Activated T-helper 1 cell treated with anti-CD3 and anti-CD28 coated beads, Interleukin-12 subunit alpha, Interleukin-12 subunit beta, Interleukin-2, Interleukin-4 antibody, amounts not matched to agents 30 ng/mL and 10 ng/mL and 1 ng/mL, durations not matched to agents 14 hours and 24 hours and 36 hours (primary cell): ENCODE data around the gene FRZB. TPM values are rescaled to one million over a fixed set of nuclear protein-coding genes. Genes with fewer than 3 reads are reported as not detected.

ENCODE experiments used
- DNase-seq: peaks from one replicate; pipeline ENCODE4 v3.0.0; 2021; ENCODE audit warnings: low spot score
- H3K27ac Mint-ChIP-seq: one replicate; pipeline ENCODE4 v1.8.0; 2021; ENCODE audit warnings: mild to moderate bottlenecking, mixed read lengths
- H3K27me3 Mint-ChIP-seq: one replicate; pipeline ENCODE4 v1.8.0; 2022; ENCODE audit warnings: mild to moderate bottlenecking, moderate library complexity, mixed read lengths; ENCODE audit not compliant: insufficient read depth
- H3K36me3 Mint-ChIP-seq: one replicate; pipeline ENCODE4 v1.8.0; 2021; ENCODE audit warnings: low read depth, mixed read lengths
- H3K4me1 Mint-ChIP-seq: one replicate; pipeline ENCODE4 v1.8.0; 2021; ENCODE audit warnings: low read depth, mixed read lengths
- H3K4me3 Mint-ChIP-seq: one replicate; pipeline ENCODE4 v1.8.0; 2021; ENCODE audit warnings: mild to moderate bottlenecking, moderate library complexity, mixed read lengths
- H3K9me3 Mint-ChIP-seq: one replicate; pipeline ENCODE4 v1.8.0; 2021; ENCODE audit warnings: mixed read lengths
- intact Hi-C: fragments of 100-400 bp; cut with micrococcal nuclease; formaldehyde crosslinking; loops from one replicate; pipeline ENCODE4 v1.15.1; 2024
- total RNA-seq: library from RNA; stranded (reverse); gene quantifications from 2 replicates; pipeline ENCODE4 v1.2.3, GENCODE V29; 2022

FRZB gene
- total RNA-seq, 1 donor from 2014 or later, result not detected

DNA sequence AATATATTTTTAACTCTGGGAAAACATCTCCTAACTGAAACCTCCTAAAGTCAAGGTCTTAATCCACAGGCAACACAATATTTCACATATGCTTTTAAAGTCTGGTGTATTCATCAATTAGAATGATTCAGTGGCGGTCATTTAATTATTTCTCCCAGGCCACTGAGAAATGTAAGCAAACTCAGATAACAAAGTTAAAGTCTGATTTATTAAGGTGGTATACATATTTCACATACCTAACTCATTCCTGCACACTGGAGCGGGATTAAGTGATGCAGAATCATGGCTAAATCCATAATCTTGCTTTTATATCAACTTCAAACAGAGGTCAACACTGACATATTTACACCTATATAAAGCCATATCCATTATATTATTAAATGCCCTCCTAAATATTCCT is 43.7 kb downstream of the FRZB start:
- intact Hi-C loops, result no loop called here
- H3K36me3 Mint-ChIP-seq, result no peaks in the 10 kb centered on the region
- H3K4me3 Mint-ChIP-seq, result no peak overlapping the region

DNA sequence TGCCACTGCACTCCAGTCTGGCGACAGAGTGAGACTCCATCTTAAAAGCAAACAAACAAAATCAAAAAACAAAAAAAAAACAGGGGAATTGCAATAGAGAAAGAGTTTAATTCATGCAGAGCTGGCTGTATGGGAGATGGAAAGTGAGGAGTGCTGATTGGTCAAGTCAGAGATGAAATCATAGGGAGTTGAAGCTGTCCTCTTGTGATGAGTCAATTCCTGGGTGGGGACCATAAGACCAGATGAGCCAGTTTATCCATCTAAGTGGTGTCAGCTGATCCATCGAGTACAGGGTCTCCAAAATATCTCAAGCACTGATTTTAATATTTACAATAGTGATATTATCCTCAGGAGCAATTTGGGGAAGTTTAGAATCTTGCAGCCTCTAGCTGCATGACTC is 45.3 kb downstream of the FRZB start:
- no peaks in the 10 kb centered on the region for H3K36me3 Mint-ChIP-seq
- no peak overlapping the region for H3K4me3 Mint-ChIP-seq
- no peaks in the 10 kb centered on the region for H3K9me3 Mint-ChIP-seq
- H3K4me1 Mint-ChIP-seq, result no peaks in the 10 kb centered on the region
- peaks cover 24% of the 10 kb centered on the region for H3K27me3 Mint-ChIP-seq
- H3K27ac Mint-ChIP-seq, result no peak overlapping the region
- intact Hi-C loops, result no loop called here
- no peak for DNase-seq

More for the DNA sequence above, 43.7 kb downstream of the FRZB start:
- H3K9me3 Mint-ChIP-seq, result no peaks in the 10 kb centered on the region
- no peak for DNase-seq
- peaks cover 22% of the 10 kb centered on the region for H3K27me3 Mint-ChIP-seq
- no peaks in the 10 kb centered on the region for H3K4me1 Mint-ChIP-seq
- no peak overlapping the region for H3K27ac Mint-ChIP-seq

DNA sequence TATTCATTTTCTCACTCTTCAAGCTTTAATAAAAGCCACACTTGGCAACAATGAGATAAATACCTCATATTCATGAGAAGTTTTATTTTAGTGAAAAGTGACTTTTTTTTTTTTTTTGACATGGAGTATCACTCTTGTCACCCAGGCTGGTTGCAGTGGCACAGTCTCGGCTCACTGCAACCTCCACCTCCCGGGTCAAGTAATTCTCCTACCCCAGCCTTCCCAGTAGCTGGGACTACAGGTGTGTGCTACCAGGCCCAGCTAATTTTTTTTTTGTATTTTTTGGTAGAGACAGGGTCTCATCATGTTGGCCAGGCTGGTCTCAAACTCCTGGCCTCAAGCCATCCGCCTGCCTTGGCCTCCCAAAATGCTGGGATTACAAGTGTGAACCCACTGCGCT is 47.0 kb downstream of the FRZB start:
- no peaks in the 10 kb centered on the region for H3K4me1 Mint-ChIP-seq
- intact Hi-C loops, result no loop called here
- H3K36me3 Mint-ChIP-seq, result no peaks in the 10 kb centered on the region
- no peak overlapping the region for H3K27ac Mint-ChIP-seq
- no peak overlapping the region for H3K4me3 Mint-ChIP-seq
- H3K27me3 Mint-ChIP-seq, result peaks cover 17% of the 10 kb centered on the region
- DNase-seq, result no peak
- no peaks in the 10 kb centered on the region for H3K9me3 Mint-ChIP-seq

- H3K36me3 Mint-ChIP-seq, result no peaks in the 10 kb centered on the region
- no peak overlapping the region for H3K27ac Mint-ChIP-seq
- no peaks in the 10 kb centered on the region for H3K9me3 Mint-ChIP-seq
- no peak for DNase-seq
- H3K27me3 Mint-ChIP-seq, result peaks cover 17% of the 10 kb centered on the region
- intact Hi-C loops, result no loop called here
- no peak overlapping the region for H3K4me3 Mint-ChIP-seq
- no peaks in the 10 kb centered on the region for H3K4me1 Mint-ChIP-seq
Measured at GRCh38 chr2:182818925-182819324, 47.5 kb downstream of the FRZB start.

- DNase-seq, result no peak
- no peak overlapping the region for H3K4me3 Mint-ChIP-seq
- intact Hi-C loops, result no loop called here
- no peaks in the 10 kb centered on the region for H3K36me3 Mint-ChIP-seq
- no peak overlapping the region for H3K27ac Mint-ChIP-seq
- no peaks in the 10 kb centered on the region for H3K4me1 Mint-ChIP-seq
- peaks cover 16% of the 10 kb centered on the region for H3K27me3 Mint-ChIP-seq
- H3K9me3 Mint-ChIP-seq, result no peaks in the 10 kb centered on the region
Measured at GRCh38 chr2:182818501-182818900, 47.9 kb downstream of the FRZB start.

- no peaks in the 10 kb centered on the region for H3K4me1 Mint-ChIP-seq
- no peaks in the 10 kb centered on the region for H3K36me3 Mint-ChIP-seq
- H3K27me3 Mint-ChIP-seq, result peaks cover 16% of the 10 kb centered on the region
- DNase-seq, result no peak
- intact Hi-C loops, result no loop called here
- no peaks in the 10 kb centered on the region for H3K9me3 Mint-ChIP-seq
- no peak overlapping the region for H3K27ac Mint-ChIP-seq
- no peak overlapping the region for H3K4me3 Mint-ChIP-seq
Measured at GRCh38 chr2:182817558-182817957, 48.9 kb downstream of the FRZB start.

DNA sequence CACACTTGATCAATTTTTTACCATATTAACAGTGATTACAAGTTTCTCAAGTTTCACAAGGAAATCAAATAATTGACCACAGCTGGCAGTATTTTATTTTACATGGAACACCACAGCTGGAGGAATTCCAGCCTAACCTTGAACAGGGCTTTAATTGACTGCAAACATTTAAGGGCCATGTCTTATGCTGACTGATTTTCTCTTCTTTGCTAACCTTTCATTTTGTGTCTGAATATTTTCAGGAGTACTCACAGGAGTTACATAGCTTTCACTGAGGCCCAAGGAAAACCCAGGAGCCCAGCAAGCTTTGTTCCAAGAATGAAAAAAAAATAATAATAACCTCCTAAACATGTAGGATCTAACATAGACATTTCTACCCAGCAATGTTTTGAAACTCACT is 49.6 kb downstream of the FRZB start:
- Mint-ChIP-seq H3K4me3 (no peak overlapping the region), H3K27ac (no peak overlapping the region), H3K27me3 (peaks cover 16% of the 10 kb centered on the region), H3K36me3 (no peaks in the 10 kb centered on the region), H3K9me3 (no peaks in the 10 kb centered on the region), H3K4me1 (no peaks in the 10 kb centered on the region)
- no peak for DNase-seq
- intact Hi-C loops, result no loop called here

DNA sequence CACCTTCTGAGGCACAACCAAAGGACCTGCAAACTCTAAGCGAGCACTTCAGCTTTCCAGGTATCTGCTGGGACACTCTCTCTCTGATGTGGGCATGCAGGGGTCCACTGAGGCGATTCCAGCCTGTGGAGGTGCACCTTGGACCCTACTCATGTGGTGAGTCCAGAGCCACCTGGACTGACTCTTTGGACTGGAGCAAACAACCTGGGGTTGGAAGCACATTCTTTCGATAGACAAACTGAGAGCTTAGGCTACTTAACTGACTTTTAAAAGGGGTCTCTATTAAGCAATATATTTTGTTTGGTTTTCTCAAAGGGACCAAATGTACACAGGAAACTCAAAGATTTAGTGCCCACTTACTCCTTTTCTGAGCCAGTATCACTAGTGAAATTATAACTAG is 51.6 kb downstream of the FRZB start:
- H3K27me3 Mint-ChIP-seq, result peaks cover 16% of the 10 kb centered on the region
- no peak overlapping the region for H3K27ac Mint-ChIP-seq
- DNase-seq, result no peak
- no peaks in the 10 kb centered on the region for H3K36me3 Mint-ChIP-seq
- no peak overlapping the region for H3K4me3 Mint-ChIP-seq
- H3K4me1 Mint-ChIP-seq, result no peaks in the 10 kb centered on the region
- intact Hi-C loops, result no loop called here
- H3K9me3 Mint-ChIP-seq, result no peaks in the 10 kb centered on the region

- Mint-ChIP-seq H3K9me3 (no peaks in the 10 kb centered on the region), H3K36me3 (no peaks in the 10 kb centered on the region), H3K4me1 (no peaks in the 10 kb centered on the region), H3K27me3 (peaks cover 16% of the 10 kb centered on the region), H3K27ac (no peak overlapping the region), H3K4me3 (no peak overlapping the region)
- no peak for DNase-seq
- intact Hi-C loops, result no loop called here
Measured at GRCh38 chr2:182814380-182814779, 52.1 kb downstream of the FRZB start.

DNA sequence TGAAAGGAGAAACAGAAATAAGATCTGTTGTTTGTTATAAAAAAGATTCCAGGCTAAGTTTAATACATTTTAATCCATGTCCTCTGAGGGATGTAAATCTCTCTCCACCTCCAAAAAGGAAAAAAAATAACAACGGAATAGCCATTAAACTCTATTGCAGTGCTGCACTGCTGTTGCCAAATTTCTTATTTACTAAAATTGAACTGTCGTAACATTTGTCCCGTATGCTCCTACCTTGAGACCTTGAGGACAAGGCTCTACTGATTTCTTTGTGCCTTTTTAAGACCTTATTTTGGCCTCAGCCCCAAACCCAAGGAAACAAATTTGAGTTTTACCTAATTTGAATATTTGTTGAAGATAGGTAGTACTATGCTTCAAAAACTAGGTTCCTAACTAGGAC is 56.4 kb downstream of the FRZB start:
- no peaks in the 10 kb centered on the region for H3K9me3 Mint-ChIP-seq
- no peak overlapping the region for H3K27ac Mint-ChIP-seq
- no peak overlapping the region for H3K4me3 Mint-ChIP-seq
- intact Hi-C loops, result no loop called here
- peaks cover 8% of the 10 kb centered on the region for H3K27me3 Mint-ChIP-seq
- no peaks in the 10 kb centered on the region for H3K4me1 Mint-ChIP-seq
- H3K36me3 Mint-ChIP-seq, result no peaks in the 10 kb centered on the region
- no peak for DNase-seq

- no peak overlapping the region for H3K4me3 Mint-ChIP-seq
- no peaks in the 10 kb centered on the region for H3K36me3 Mint-ChIP-seq
- no peaks in the 10 kb centered on the region for H3K9me3 Mint-ChIP-seq
- no peak for DNase-seq
- no peak overlapping the region for H3K27ac Mint-ChIP-seq
- no peaks in the 10 kb centered on the region for H3K4me1 Mint-ChIP-seq
- intact Hi-C loops, result no loop called here
- peaks cover 6% of the 10 kb centered on the region for H3K27me3 Mint-ChIP-seq
Measured at GRCh38 chr2:182807319-182807718, 59.1 kb downstream of the FRZB start.

GRCh38 chr2:182804128-182804527 is 62.3 kb downstream of the FRZB start:
- Mint-ChIP-seq H3K27me3 (peaks cover 14% of the 10 kb centered on the region), H3K36me3 (no peaks in the 10 kb centered on the region), H3K27ac (no peak overlapping the region), H3K9me3 (no peaks in the 10 kb centered on the region), H3K4me3 (no peak overlapping the region), H3K4me1 (no peaks in the 10 kb centered on the region)
- no peak for DNase-seq
- intact Hi-C loops, result no loop called here

DNA sequence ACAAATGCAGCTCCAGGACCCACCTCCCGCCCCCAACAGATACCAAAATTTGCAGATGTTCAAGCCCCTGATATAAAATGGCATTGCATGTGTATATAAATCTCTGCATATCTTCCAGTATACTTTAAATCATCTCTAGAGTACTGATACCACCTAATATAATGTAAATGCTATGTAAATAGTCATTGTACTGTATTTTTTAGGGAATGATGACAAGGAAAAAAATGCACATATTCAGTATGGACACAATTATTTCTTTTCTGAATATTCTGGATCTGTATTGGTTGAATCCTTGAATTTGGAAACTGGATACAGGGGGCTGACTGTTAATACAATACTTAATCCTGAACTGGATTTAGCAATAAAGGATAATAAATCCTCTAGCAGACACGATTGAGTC is 67.7 kb downstream of the FRZB start:
- Mint-ChIP-seq H3K4me3 (no peak overlapping the region), H3K9me3 (no peaks in the 10 kb centered on the region), H3K36me3 (no peaks in the 10 kb centered on the region), H3K4me1 (no peaks in the 10 kb centered on the region), H3K27me3 (peaks cover 11% of the 10 kb centered on the region), H3K27ac (no peak overlapping the region)
- no peak for DNase-seq
- intact Hi-C loops, result no loop called here

DNA sequence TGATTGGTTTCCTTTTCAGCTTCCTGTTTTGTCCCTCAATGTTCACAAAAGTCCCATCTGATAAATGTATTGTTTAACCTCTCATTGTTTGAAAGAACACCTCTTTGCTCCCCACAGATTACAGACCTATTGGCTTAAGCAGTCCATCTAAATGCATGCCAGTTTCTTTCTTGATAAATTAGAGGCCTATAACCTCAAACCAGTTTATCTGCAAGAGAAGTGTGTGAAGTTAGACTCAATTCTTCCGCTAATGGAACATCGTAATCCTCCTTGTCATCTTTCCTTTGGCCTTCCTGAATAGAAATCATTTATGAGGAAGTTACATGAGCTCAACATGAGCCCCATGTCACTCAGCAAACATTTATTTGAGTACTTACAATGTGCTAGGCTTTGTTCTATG is 74.0 kb downstream of the FRZB start:
- Mint-ChIP-seq H3K27me3 (no peaks in the 10 kb centered on the region), H3K9me3 (no peaks in the 10 kb centered on the region), H3K27ac (no peak overlapping the region), H3K4me1 (no peaks in the 10 kb centered on the region), H3K4me3 (no peak overlapping the region), H3K36me3 (no peaks in the 10 kb centered on the region)
- intact Hi-C loops, result no loop called here
- no peak for DNase-seq
